MM.1S (cell line): ENCODE measurements around the gene KCNQ2.

Source experiments
- CTCF ChIP-seq: fragments of 300-600 bp; sonication (generic); IDR thresholded peaks from 2 replicates; pipeline ENCODE4 v1.5.1; 2016; ENCODE audit warnings: antibody characterized with exemption, low read length, mixed read lengths
- EZH2 ChIP-seq: fragments of 300-600 bp; sonication (generic); optimal IDR thresholded peaks from 2 replicates; pipeline ENCODE3; 2017; ENCODE audit warnings: low read depth, mild to moderate bottlenecking, antibody characterized with exemption, low read length, mixed read lengths
- EZH2phosphoT487 ChIP-seq: fragments of 300-600 bp; sonication (generic); IDR thresholded peaks from 2 replicates; pipeline ENCODE4 v1.6.1; 2018; ENCODE audit warnings: antibody characterized with exemption, low read length

GRCh38 chr20:63438121-63438520 is 34.3 kb downstream of the KCNQ2 start:
- TF ChIP-seq EZH2 (no peak), CTCF (no peak), EZH2phosphoT487 (no peak)
